Upper lobe of right lung (tissue), 1 donor: ENCODE results near the gene ANKRD33. TPM values are rescaled to one million over a fixed set of nuclear protein-coding genes. Genes with fewer than 3 reads are reported as not detected.
A peak's percentile ranks its signal among the peaks of the same experiment; 100 is the strongest.

ENCODE experiments used
- ATAC-seq: fragments of 200-7000 bp; cut with Tn5 transposase; one replicate; pipeline ENCODE4 v1.9.1; 2020; ENCODE audit warnings: mild to moderate bottlenecking, moderate library complexity
- DNase-seq: peaks from one replicate; pipeline ENCODE4 v3.0.0-alpha.2; 2020
- H3K27ac ChIP-seq: fragments of 200-600 bp; one replicate; pipeline ENCODE4 v1.8.0; 2022
- H3K27me3 ChIP-seq: fragments of 200-600 bp; one replicate; pipeline ENCODE4 v1.8.0; 2022; ENCODE audit warnings: mild to moderate bottlenecking
- H3K36me3 ChIP-seq: fragments of 200-600 bp; one replicate; pipeline ENCODE4 v1.8.0; 2022
- H3K4me1 ChIP-seq: fragments of 200-600 bp; one replicate; pipeline ENCODE4 v1.8.0; 2022
- H3K4me3 ChIP-seq: fragments of 200-600 bp; one replicate; pipeline ENCODE4 v1.8.0; 2022; ENCODE audit warnings: mild to moderate bottlenecking
- H3K9me3 ChIP-seq: fragments of 200-600 bp; one replicate; pipeline ENCODE4 v1.8.0; 2022
- CTCF ChIP-seq: fragments of 200-600 bp; IDR thresholded peaks from one replicate; pipeline ENCODE4 v1.8.0; 2022; ENCODE audit warnings: antibody characterized with exemption
- intact Hi-C: fragments of 100-400 bp; cut with DNase I; formaldehyde crosslinking; loops from one replicate; pipeline ENCODE4 v1.11.0; 2022
- total RNA-seq: library from RNA; stranded (reverse); fragmentation: NEBNext Ultra II Directional; extraction: Animal tissue kit (Norgen Biotek cat#: 25700); gene quantifications from one replicate; pipeline ENCODE4 v1.2.1, GENCODE V29; 2021
- donor health status: DM: no; HTN: yes; CAD: no; lungs with severe emphysema.

Gene ANKRD33
- total RNA-seq, 1 donor from 2014 or later, result not detected

DNA sequence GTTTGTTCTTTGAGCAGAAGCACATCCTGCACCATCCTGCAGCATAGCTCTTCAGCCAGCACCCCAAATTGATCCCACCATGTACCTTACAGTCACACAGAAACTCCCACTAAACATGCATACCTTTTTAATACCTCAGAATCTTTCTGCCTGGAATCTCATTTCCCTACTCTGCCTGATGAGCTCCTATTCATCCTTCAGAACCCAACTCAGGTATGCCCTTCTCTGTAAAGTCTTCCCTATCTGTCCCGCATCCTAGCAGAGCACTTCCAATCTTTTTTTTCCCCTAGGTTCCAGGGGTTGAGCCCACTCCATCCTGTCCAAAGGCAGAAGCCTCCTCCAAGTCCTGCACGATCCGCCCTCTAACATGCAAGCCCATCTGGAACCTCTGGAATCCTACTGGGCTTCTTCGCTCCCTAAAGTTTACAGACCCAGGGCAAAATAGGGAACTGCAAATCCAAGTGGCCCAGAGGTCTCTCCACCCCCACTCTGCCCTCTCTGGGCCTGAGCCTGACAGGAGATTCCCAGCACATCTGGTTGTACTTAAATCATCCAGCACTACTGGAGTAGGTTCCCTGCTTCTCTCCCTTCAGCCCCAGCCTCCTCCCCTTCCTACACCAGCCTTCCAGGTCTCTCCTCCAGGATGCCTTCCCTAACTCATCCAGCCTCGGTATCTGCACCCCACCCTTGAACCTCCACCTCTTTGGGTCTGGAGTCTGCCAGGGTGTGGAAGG, 35.3 kb upstream of the ANKRD33 start:
- Histone ChIP-seq H3K36me3 (no peaks in the 10 kb centered on the region), H3K4me1 (peaks cover 29% of the 10 kb centered on the region), H3K27ac (no peak overlapping the region), H3K27me3 (peaks cover 7% of the 10 kb centered on the region), H3K9me3 (no peaks in the 10 kb centered on the region), H3K4me3 (no peak overlapping the region)
- TF ChIP-seq CTCF, result no peak
- ATAC-seq (no peak), DNase-seq (no peak)
- intact Hi-C loops, result no loop called here

DNA sequence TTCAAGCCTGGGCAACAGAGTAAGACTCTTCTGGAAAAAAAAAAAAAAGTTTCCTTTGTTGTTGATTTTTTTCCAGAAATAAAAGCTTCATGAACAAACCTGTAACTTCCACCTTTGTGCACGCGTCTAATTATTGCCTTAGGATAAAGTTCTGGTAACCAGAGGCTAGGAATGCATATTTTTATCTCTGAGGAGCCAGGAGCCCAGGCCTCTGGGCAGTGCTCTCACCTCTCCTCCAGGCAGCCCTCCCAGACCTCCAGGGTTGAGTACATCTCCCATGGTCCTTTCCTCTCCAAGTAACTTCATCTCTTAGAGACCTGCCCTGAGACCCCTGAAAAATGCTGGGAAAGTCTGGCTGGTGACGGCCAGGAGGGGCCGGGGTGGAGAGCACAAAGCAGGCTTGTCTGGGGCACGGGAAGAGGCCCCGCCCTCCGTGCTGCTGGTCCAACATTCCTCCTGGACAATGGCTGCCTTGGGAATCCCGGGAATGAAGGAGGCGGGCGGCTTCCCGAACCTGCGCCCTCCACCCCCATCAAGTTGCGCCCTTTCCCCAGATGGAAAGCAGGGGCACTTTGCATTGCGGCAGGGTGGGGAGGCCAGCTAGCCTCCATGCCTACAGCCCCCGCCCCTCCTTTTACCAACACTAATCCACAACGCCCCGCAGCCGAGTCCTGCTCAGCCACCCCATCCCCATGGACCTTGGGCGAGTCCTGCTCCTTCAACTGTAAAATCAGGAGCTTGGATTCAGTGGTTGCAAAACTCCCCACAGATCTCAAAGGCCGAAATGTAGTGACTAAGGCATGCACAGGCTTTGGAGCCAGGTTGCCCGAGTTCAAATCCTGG, 32.1 kb upstream of the ANKRD33 start:
- intact Hi-C loops, result no loop called here
- H3K4me1 ChIP-seq, result peaks cover 13% of the 10 kb centered on the region
- TF ChIP-seq CTCF, result no peak
- no peaks in the 10 kb centered on the region for H3K27me3 ChIP-seq
- DNase-seq, result no peak
- H3K36me3 ChIP-seq, result no peaks in the 10 kb centered on the region
- no peaks in the 10 kb centered on the region for H3K9me3 ChIP-seq
- peak; percentile 44 for ATAC-seq
- no peak overlapping the region for H3K27ac ChIP-seq
- peak overlapping the region; percentile 14 for H3K4me3 ChIP-seq

DNA sequence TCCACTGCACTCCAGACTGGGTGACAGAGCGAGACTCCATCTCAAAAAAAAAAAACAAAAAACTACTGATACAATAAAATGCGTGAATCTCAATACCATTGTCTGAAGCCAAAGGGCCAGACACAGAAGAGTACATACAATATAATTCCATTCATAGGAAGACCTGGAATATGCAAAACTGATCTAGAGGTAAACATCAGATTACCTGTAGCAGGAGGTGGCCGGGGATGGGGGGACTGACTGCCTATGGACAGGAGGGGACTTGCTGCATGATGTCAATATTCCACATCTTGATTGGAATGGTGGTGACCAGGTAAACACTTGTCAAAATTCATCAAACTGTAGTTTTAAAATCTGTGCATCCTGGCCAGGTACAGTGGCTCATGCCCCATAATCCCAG, 26.9 kb upstream of the ANKRD33 start:
- Histone ChIP-seq H3K27ac (no peak overlapping the region), H3K27me3 (peaks cover 19% of the 10 kb centered on the region), H3K36me3 (no peaks in the 10 kb centered on the region), H3K4me1 (peaks cover 15% of the 10 kb centered on the region), H3K4me3 (no peak overlapping the region), H3K9me3 (no peaks in the 10 kb centered on the region)
- TF ChIP-seq CTCF, result no peak
- intact Hi-C loops, result no loop called here
- ATAC-seq (no peak), DNase-seq (peak; percentile 5)

GRCh38 chr12:51862947-51863346, 25.0 kb upstream of the ANKRD33 start:
- H3K9me3 ChIP-seq, result no peaks in the 10 kb centered on the region
- H3K36me3 ChIP-seq, result no peaks in the 10 kb centered on the region
- H3K4me3 ChIP-seq, result no peak overlapping the region
- ATAC-seq, result no peak
- TF ChIP-seq CTCF, result no peak
- H3K27ac ChIP-seq, result no peak overlapping the region
- DNase-seq, result peak; percentile 2
- H3K27me3 ChIP-seq, result peaks cover 25% of the 10 kb centered on the region
- intact Hi-C loops, result no loop called here
- peaks cover 13% of the 10 kb centered on the region for H3K4me1 ChIP-seq

- no peaks in the 10 kb centered on the region for H3K9me3 ChIP-seq
- DNase-seq, result peak; percentile 59
- TF ChIP-seq CTCF, result no peak
- peak overlapping the region; percentile 28 for H3K4me3 ChIP-seq
- H3K36me3 ChIP-seq, result no peaks in the 10 kb centered on the region
- peaks cover 13% of the 10 kb centered on the region for H3K4me1 ChIP-seq
- intact Hi-C loops, result no loop called here
- peak; percentile 9 for ATAC-seq
- H3K27ac ChIP-seq, result no peak overlapping the region
- peaks cover 30% of the 10 kb centered on the region for H3K27me3 ChIP-seq
Measured at GRCh38 chr12:51863363-51863932, 24.5 kb upstream of the ANKRD33 start.
